NK-92 (cell line): ENCODE measurements around the gene ECM2.

Source experiments
- DNase-seq: peaks from one replicate; lab custom pipeline; 2025; ENCODE audit not compliant: unreplicated experiment; lab: John Stamatoyannopoulos, UW

The ECM2 gene

DNA sequence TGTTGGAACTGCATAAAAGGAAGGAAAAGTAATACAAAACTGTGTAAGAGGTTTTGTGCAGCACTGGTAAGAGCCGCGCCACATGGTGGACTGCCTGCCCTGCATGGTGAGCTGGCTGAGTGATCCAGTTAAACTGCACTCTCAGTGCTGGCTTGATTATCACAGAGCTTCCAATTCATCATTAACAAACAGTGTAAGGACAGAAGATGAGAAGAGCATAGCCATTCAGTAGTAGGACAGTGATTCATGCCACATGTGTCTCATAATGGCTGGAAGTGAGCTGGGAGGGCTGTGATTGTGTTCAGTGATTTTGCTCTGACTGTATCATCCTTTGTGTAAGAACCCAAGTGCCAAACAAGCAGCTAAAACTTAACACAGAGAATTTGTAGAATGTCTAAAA lies 67.6 kb downstream of the ECM2 start:
- DNase-seq: no peak

DNA sequence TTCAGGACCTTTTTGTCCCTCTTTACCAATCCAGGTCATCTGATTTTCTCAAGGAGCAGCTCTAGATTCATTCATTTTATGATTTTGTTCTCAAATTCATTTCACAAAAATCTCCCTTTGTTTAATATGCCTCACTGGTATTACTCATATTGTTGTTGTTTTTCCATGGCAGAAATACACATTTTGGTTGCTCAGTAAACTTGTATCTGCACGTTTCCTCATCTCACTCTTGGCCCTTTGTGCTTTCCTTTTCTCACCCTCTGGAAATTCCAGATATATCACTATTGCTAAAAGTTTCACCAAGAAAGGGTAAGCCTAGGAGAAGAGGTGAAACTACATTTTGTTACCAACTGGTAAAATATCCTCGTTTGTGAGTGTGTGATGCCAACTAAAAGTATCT lies 68.3 kb downstream of the ECM2 start:
- no peak for DNase-seq

DNA sequence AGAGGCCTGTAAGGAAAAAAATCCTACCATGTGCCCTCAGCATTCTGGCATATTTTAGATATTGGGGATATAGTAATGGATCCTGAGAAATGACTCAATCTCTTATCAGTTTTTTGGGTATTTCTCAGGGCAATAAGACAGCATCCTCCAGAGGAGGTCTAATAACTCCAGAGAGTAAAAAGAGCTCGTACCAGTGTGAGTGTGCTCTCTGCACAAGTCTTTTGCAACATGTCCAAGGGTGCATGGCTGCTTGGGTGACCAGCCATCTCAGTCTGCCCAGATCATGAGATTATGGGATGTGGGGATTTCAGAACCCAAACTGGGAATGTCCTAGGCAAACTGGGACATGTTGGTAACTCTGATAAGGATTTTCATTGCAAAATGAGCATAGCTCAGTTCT lies 68.7 kb downstream of the ECM2 start:
- no peak for DNase-seq

DNA sequence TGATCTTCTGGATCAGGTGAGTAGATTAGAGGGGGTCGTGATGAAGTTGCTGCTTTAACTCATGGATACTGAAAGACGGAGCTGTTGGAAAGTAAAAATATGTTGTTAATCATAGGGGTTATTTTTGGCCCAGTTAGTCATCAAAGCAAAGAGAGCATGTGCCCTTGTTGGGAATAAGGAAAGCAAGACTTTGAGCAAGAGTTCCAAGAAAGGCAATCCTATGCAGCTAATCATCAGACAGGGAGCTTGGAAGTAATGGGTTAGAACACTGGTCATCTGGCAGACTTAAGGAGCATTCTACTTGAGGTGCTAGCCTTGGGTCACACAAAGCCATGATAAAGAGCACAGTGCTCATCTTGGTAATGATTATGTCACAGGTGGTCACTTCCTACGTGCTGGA lies 71.8 kb downstream of the ECM2 start:
- DNase-seq: no peak

DNA sequence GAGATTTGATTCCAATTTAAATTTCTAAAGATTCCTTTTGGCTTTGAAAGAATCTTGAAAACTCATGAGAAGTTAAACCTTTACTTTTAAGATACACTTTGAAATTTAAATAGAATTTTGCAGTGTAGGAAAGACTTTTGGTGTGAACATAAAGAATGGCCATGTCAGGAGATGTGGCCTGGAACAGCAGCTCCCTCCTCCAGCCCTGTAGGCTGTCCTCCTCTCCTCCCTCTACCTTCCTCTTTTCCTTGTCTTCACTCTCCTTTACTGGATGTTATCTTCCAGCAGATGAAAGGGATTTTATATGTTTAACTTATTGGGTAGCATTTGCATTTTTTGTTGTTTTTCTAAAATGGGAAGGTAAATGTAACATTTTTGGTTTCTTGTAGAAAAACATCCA lies 72.4 kb downstream of the ECM2 start:
- no peak for DNase-seq

DNA sequence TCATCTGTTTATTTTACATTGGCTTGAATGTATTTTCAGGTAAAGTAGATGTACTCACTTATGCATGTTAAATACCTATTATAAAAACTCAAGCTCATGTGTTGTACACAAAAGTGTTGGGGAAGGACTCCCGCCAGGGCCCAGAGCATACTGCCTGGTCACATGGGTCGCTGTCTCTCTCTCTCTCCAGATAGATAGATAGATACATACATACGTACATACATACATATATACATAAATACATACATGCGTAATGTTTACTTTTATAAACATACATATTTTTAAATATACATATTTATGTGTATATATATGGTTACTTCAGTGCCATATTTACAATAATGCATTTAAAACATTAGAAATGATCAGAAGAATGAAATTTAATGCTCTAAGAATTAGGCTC lies 78.2 kb downstream of the ECM2 start:
- DNase-seq: no peak

DNA sequence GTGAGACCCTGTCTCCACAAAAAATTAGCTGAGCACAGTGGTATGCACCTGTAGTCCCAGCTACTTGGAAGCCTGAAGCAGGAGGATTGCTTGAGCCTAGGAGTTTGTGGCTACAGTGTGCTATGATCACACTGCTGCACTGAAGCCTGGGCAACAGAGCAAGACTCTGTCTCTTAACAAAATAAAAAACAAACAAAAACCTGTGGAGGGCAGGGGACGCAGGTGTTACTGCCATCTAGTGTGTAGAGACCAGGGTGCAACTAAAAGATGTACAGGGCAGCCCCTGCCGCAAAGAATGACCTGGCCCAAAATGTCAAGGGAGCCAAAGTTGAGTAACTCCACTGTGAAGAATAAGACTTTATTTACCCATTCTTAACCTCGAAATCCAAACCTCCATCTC lies 80.6 kb downstream of the ECM2 start:
- no peak for DNase-seq

DNA sequence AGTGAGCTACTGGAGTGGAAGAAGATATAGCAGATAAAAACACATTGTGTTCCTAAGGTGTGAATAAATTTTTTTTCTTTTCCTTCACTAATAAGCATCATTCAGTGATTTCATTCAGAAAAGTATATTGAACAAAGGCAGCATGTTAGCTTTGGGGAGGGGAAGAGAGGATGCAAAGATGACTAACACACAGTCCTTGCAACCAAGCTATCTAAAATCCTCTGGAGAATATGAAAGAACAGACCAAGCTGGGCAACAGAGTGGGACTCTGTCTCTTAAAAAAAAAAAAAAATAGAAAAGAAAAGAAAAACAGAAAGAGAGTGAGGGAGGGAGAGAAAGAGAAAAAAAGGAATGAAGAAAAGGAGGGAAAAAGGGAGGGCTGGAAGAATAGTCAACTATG lies 89.3 kb downstream of the ECM2 start:
- no peak for DNase-seq
